Measurements from ENCODE around the gene TMEM181.

GRCh38 chr6:158559338-158559894, 475 bp upstream of the TMEM181 start:
- TF ChIP-seq POLR2AphosphoS5 (IDR thresholded peaks at IDR 0.05; ENCODE audit: low read depth), result no peak
- TF ChIP-seq, protein P1, sequence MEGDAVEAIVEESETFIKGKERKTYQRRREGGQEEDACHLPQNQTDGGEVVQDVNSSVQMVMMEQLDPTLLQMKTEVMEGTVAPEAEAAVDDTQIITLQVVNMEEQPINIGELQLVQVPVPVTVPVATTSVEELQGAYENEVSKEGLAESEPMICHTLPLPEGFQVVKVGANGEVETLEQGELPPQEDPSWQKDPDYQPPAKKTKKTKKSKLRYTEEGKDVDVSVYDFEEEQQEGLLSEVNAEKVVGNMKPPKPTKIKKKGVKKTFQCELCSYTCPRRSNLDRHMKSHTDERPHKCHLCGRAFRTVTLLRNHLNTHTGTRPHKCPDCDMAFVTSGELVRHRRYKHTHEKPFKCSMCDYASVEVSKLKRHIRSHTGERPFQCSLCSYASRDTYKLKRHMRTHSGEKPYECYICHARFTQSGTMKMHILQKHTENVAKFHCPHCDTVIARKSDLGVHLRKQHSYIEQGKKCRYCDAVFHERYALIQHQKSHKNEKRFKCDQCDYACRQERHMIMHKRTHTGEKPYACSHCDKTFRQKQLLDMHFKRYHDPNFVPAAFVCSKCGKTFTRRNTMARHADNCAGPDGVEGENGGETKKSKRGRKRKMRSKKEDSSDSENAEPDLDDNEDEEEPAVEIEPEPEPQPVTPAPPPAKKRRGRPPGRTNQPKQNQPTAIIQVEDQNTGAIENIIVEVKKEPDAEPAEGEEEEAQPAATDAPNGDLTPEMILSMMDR (IDR thresholded peaks at IDR 0.05; ENCODE audit: insufficient read depth, low read length), result no peak

Data from HL-60 (cell line).